Hepatocyte (in vitro differentiated cells): ENCODE data around the gene ATXN2. TPM values are rescaled to one million over a fixed set of nuclear protein-coding genes. Genes with fewer than 3 reads are reported as not detected.

Source experiments
- DNase-seq: peaks from one replicate; pipeline ENCODE4 v3.0.0-alpha.2; 2016; ENCODE audit warnings: low spot score
- H2AFZ ChIP-seq: fragments of 200-600 bp; sonication (generic); 2 replicates; pipeline ENCODE4 v1.6.0; 2016; ENCODE audit warnings: antibody characterized with exemption, mild to moderate bottlenecking
- H3K27ac ChIP-seq: fragments of 200-600 bp; sonication (generic); 2 replicates; pipeline ENCODE4 v1.5.1; 2016; ENCODE audit warnings: mild to moderate bottlenecking
- H3K27me3 ChIP-seq: fragments of 200-600 bp; sonication (generic); 2 replicates; pipeline ENCODE4 v1.6.1; 2016
- H3K36me3 ChIP-seq: fragments of 200-600 bp; sonication (generic); replicated peaks from 2 replicates; pipeline ENCODE4 v1.5.1; 2016; ENCODE audit warnings: low read depth; ENCODE audit not compliant: insufficient read depth
- H3K4me1 ChIP-seq: fragments of 200-600 bp; sonication (generic); 2 replicates; pipeline ENCODE4 v1.5.1; 2016; ENCODE audit warnings: mild to moderate bottlenecking, moderate library complexity; ENCODE audit not compliant: insufficient read depth
- H3K4me2 ChIP-seq: fragments of 200-600 bp; sonication (generic); 2 replicates; pipeline ENCODE4 v1.6.0; 2016
- H3K4me3 ChIP-seq: fragments of 200-600 bp; sonication (generic); 2 replicates; pipeline ENCODE4 v1.5.1; 2016; ENCODE audit warnings: mild to moderate bottlenecking
- H3K79me2 ChIP-seq: fragments of 200-600 bp; sonication (generic); 2 replicates; pipeline ENCODE4 v1.6.0; 2017; ENCODE audit warnings: mild to moderate bottlenecking
- H3K9me2 ChIP-seq: fragments of 200-600 bp; sonication (generic); replicated peaks from 2 replicates; pipeline ENCODE4 v1.6.0; 2017; ENCODE audit warnings: mild to moderate bottlenecking; ENCODE audit not compliant: insufficient read depth
- H3K9me3 ChIP-seq: fragments of 200-600 bp; sonication (generic); 2 replicates; pipeline ENCODE4 v1.5.1; 2016; ENCODE audit warnings: low read depth, mild to moderate bottlenecking
- H4K20me1 ChIP-seq: fragments of 200-600 bp; sonication (generic); 2 replicates; pipeline ENCODE4 v1.6.0; 2016; ENCODE audit warnings: mild to moderate bottlenecking; ENCODE audit not compliant: insufficient read depth, poor library complexity, severe bottlenecking
- EZH2 ChIP-seq: fragments of 200-600 bp; sonication (generic); IDR thresholded peaks from 2 replicates; pipeline ENCODE4 v1.6.1; 2016; ENCODE audit warnings: antibody characterized with exemption, mild to moderate bottlenecking, borderline replicate concordance
- EZH2phosphoT487 ChIP-seq: fragments of 200-600 bp; sonication (generic); IDR thresholded peaks from one replicate; pipeline ENCODE4 v1.6.1; 2018; ENCODE audit warnings: antibody characterized with exemption, mild to moderate bottlenecking, low read depth, moderate library complexity; ENCODE audit not compliant: unreplicated experiment, severe bottlenecking
- WGBS: methylation state at CpG from one replicate; pipeline ENCODE4 v1.1.6; 2016; ENCODE audit warnings: low lambda C conversion rate; ENCODE audit errors: missing lambda C conversion rate; 5-methylcytosine and 5-hydroxymethylcytosine counted together
- polyA plus RNA-seq: library from polyadenylated mRNA; unstranded; fragments of >200 nt; fragmentation: Nextera tagmentation; extraction: Ambion mirVana; gene quantifications from 2 replicates; pipeline ENCODE4 v1.2.1, GENCODE V29; 2016
- total RNA-seq: library from RNA; depleted of rRNA; stranded (reverse); fragments of >200 nt; gene quantifications from 2 replicates; pipeline ENCODE4 v1.2.3, GENCODE V29; 2014
- TF ChIP-seq, protein P1 (sequence below): fragments of 200-600 bp; sonication (generic); IDR thresholded peaks from 2 replicates; pipeline ENCODE4 v1.5.1; 2016; ENCODE audit warnings: antibody characterized with exemption, mild to moderate bottlenecking; ENCODE audit not compliant: poor library complexity

The ATXN2 gene
- total and polyA plus RNA-seq, 2 experiments from 2014 or later = 36.9 to 47.9 TPM

DNA sequence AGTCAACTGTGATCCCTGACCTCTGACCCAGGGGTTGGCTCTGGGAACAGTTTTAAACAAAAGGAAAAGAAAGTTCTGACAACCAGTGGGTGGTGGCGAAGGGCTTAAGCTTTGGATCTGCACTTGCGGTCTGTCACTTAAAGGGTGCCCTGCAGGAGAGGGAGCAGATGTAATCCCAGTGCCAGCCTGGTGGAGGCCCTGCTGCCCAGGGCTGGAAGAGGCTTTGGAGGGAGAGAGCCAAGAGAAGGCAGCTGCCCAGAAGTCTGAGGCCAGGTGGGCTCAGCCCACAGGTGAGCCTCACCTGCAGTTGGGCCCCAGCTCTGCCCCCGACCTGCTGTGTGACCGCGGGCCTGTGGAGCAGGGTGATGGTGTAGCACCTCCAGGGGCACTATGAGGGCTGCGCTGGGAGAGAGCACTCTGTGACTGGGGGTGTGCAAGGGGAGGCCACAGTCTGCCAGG lies 174.3 kb downstream of the ATXN2 start:
- no peak overlapping the region for H2AFZ ChIP-seq
- DNase-seq = no peak
- no peaks in the 10 kb centered on the region for H3K9me2 ChIP-seq
- H3K36me3 ChIP-seq = no peaks in the 10 kb centered on the region
- peaks cover 4% of the 10 kb centered on the region for H3K79me2 ChIP-seq
- no peaks in the 10 kb centered on the region for H4K20me1 ChIP-seq
- 98% methylated on average over 6 of the region's 6 CpGs for WGBS
- no peaks in the 10 kb centered on the region for H3K27me3 ChIP-seq
- H3K9me3 ChIP-seq = no peaks in the 10 kb centered on the region
- H3K4me3 ChIP-seq = no peak overlapping the region
- no peak overlapping the region for H3K4me2 ChIP-seq
- no peak overlapping the region for H3K27ac ChIP-seq
- no peak for TF ChIP-seq EZH2
- TF ChIP-seq, protein P1, sequence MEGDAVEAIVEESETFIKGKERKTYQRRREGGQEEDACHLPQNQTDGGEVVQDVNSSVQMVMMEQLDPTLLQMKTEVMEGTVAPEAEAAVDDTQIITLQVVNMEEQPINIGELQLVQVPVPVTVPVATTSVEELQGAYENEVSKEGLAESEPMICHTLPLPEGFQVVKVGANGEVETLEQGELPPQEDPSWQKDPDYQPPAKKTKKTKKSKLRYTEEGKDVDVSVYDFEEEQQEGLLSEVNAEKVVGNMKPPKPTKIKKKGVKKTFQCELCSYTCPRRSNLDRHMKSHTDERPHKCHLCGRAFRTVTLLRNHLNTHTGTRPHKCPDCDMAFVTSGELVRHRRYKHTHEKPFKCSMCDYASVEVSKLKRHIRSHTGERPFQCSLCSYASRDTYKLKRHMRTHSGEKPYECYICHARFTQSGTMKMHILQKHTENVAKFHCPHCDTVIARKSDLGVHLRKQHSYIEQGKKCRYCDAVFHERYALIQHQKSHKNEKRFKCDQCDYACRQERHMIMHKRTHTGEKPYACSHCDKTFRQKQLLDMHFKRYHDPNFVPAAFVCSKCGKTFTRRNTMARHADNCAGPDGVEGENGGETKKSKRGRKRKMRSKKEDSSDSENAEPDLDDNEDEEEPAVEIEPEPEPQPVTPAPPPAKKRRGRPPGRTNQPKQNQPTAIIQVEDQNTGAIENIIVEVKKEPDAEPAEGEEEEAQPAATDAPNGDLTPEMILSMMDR = peak; percentile 12
- peaks cover 7% of the 10 kb centered on the region for H3K4me1 ChIP-seq

DNA sequence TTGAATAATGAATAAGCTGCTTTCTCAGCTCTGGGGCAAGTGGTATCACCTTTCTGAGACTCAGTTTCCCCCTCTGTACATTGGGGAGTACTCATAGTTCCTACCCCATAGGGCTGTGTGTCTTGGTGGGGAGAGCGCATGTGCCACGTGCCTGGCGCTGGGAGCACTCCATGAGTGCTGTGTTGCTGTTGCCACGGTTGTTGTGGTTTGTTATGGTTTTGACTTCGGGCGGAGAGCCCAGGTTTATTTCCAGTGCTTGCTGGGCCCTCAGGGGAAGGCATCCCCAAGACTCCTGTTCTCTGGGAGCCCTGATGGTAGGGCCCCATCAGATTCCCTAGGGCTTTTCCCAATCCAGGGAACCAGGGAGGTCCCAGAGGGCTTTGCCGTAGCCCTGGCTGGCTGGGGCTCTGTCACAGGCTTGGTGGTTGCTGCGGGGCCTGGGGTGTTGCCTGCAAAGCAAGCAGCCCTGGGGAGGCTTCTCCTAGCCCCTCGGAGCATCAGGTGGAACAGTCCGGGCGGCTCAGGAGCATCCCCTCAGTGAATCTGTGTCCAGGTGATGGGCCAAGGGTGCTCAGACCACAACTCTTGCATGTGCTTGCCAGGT lies 174.8 kb downstream of the ATXN2 start:
- DNase-seq = no peak
- H3K79me2 ChIP-seq = peaks cover 2% of the 10 kb centered on the region
- no peak overlapping the region for H3K27ac ChIP-seq
- no peak overlapping the region for H2AFZ ChIP-seq
- H3K9me2 ChIP-seq = no peaks in the 10 kb centered on the region
- no peak overlapping the region for H3K4me3 ChIP-seq
- no peaks in the 10 kb centered on the region for H3K36me3 ChIP-seq
- no peak overlapping the region for H3K4me2 ChIP-seq
- no peak for TF ChIP-seq EZH2phosphoT487
- TF ChIP-seq, protein P1 = no peak
- TF ChIP-seq EZH2 = no peak
- 94% methylated on average over 11 of the region's 11 CpGs for WGBS
- H3K4me1 ChIP-seq = peaks cover 7% of the 10 kb centered on the region
- H3K27me3 ChIP-seq = no peaks in the 10 kb centered on the region
- no peaks in the 10 kb centered on the region for H3K9me3 ChIP-seq
- H4K20me1 ChIP-seq = no peaks in the 10 kb centered on the region

DNA sequence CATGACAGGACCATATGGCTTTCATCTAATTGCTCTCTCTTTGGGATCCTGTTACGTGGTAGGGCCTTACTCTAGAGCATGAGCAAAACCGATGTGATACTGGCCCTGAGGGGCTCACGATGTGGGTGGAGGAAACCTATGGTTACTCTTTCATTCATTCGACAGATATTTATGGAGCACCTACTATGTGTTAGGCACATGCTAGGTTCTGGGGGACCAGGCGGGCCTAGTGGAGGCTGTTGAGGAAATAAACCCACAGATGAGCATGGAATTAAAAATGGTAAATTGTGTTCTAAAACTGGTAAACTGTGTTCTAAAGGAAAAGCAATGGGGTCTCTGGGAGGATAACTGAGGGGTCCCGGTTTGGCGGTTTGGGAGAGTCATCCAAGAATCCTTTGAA lies 178.6 kb downstream of the ATXN2 start:
- H3K4me3 ChIP-seq = no peak overlapping the region
- no peaks in the 10 kb centered on the region for H3K9me2 ChIP-seq
- WGBS = 95% methylated on average over 7 of the region's 7 CpGs
- H3K4me1 ChIP-seq = peaks cover 4% of the 10 kb centered on the region
- no peak for TF ChIP-seq EZH2
- TF ChIP-seq, protein P1 = no peak
- TF ChIP-seq EZH2phosphoT487 = no peak
- no peaks in the 10 kb centered on the region for H3K9me3 ChIP-seq
- no peaks in the 10 kb centered on the region for H3K27me3 ChIP-seq
- H4K20me1 ChIP-seq = no peaks in the 10 kb centered on the region
- H3K79me2 ChIP-seq = peaks cover 5% of the 10 kb centered on the region
- H3K36me3 ChIP-seq = no peaks in the 10 kb centered on the region
- no peak overlapping the region for H3K4me2 ChIP-seq
- DNase-seq = no peak
- H3K27ac ChIP-seq = no peak overlapping the region
- H2AFZ ChIP-seq = no peak overlapping the region
